ENCODE results near the gene ITSN1.
A peak's percentile ranks its signal among the peaks of the same experiment; 100 is the strongest.

DNA sequence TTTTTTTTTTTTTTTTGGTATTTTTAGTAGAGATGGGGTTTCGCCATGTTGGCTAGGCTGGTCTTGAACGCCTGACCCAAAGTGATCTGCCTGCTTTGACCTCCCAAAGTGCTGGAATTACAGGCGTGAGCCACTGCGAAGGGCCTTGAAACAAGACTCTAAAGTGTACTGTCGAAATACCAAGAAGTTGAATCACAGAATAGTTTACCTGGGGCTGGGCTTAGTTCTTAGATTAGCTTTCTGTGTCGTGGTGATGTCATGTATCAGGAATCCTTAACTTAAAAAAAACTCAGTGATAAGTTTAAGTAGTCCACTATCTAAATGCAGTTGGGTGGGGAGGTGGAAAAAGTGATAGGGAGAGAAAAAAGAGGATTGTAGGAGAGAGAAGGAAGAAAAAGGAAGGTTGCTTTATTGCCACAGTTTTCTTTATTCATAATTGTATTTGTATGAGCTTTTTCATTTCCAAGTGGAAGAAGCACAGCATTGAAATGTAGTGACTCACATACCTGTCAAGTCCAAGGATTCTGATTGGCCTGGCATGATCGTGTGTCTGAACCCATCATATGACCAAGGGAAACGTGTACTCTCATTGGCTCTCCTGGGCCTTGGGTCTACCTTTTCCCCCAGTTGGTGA is 13.4 kb downstream of the ITSN1 start:
- TF ChIP-seq POLR2A (IDR thresholded peaks at IDR 0.05) = no peak
- TF ChIP-seq CTCF (IDR thresholded peaks at IDR 0.05) = peak in 2 of 6 experiments; percentile 4 to 17
